Activated CD4-positive, alpha-beta T cell treated with anti-CD3 and anti-CD28 coated beads for 36 hours (primary cell): ENCODE measurements around the gene NPIPB6. TPM values are rescaled to one million over a fixed set of nuclear protein-coding genes. Genes with fewer than 3 reads are reported as not detected.

Experiments used
- ATAC-seq: fragments of 200-7000 bp; cut with Tn5 transposase; one replicate; pipeline ENCODE4 v1.10.0; 2021; ENCODE audit warnings: mild to moderate bottlenecking, moderate library complexity
- CTCF ChIA-PET: fragments of 350-600 bp; sonication (Branson Sonifier 250); formaldehyde crosslinking; loops from one replicate; lab custom pipeline; 2021; ENCODE audit warnings: antibody characterized with exemption; lab: Charles Lee
- POLR2A ChIA-PET: fragments of 350-600 bp; sonication (Branson Sonifier 250); formaldehyde crosslinking; loops from one replicate; lab custom pipeline; 2021; ENCODE audit warnings: antibody characterized with exemption, inconsistent platforms; lab: Charles Lee
- DNase-seq: peaks from one replicate; pipeline ENCODE4 v3.0.0-alpha.2; 2020
- H3K27ac Mint-ChIP-seq: one replicate; pipeline ENCODE4 v1.8.0; 2021; ENCODE audit warnings: mixed read lengths
- H3K27me3 Mint-ChIP-seq: one replicate; pipeline ENCODE4 v1.8.0; 2021; ENCODE audit warnings: mixed read lengths
- H3K36me3 Mint-ChIP-seq: one replicate; pipeline ENCODE4 v1.8.0; 2021; ENCODE audit warnings: low read depth, mixed read lengths
- H3K4me1 Mint-ChIP-seq: one replicate; pipeline ENCODE4 v1.8.0; 2021; ENCODE audit warnings: mixed read lengths
- H3K4me3 Mint-ChIP-seq: one replicate; pipeline ENCODE4 v1.8.0; 2021; ENCODE audit warnings: mild to moderate bottlenecking, moderate library complexity, mixed read lengths
- H3K9me3 Mint-ChIP-seq: one replicate; pipeline ENCODE4 v1.8.0; 2021; ENCODE audit warnings: low read depth, mixed read lengths
- intact Hi-C, 2 experiments: fragments of 100-400 bp; cut with DNase I in 1 of 2; cut with micrococcal nuclease in 1 of 2; formaldehyde crosslinking; loops; one replicate each; pipeline versions ENCODE4 v1.14.2 to v1.15.1; 2022 to 2024; cut with DNase I, micrococcal nuclease
- microRNA-seq: library from miRNA; unstranded; fragments of <30 nt; microRNA quantifications from one replicate; pipeline ENCODE4 v1.2.0, GENCODE V29; 2021; ENCODE audit warnings: borderline replicate concordance
- total RNA-seq, 2 experiments: library from RNA; stranded (reverse); gene quantifications; one replicate each; pipeline ENCODE4 v1.2.3, GENCODE V29; 2021

Gene NPIPB6
- total RNA-seq, 2 experiments from 2014 or later: 1.7 to 1.8 TPM

DNA sequence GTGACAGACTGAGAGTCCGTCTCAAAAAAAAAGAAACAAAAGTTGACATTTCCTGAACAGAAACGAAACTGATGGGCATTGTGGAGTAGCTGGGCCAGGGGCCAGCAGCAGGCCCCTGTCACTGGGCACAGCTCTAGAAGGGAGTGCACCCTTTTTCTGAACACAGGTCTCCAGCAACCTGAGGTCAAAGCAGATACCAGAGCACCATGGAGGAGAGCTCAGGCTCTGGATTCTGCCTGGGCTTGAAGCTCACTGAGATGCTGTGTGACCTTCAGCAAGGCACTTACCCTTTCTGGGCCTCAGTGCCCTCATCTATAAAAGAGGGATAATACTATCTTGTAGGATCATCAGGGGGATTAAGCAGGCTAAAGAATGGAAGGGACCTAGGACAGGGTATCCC lies 66.0 kb downstream of the NPIPB6 start:
- no peak overlapping the region for H3K4me3 Mint-ChIP-seq
- POLR2A ChIA-PET: interaction anchor here (0.6 kb wide), 1 partner anchor 527 kb away, joined by 3 read pairs; no protein-coding TSS in a partner anchor
- H3K4me1 Mint-ChIP-seq: peaks cover 48% of the 10 kb centered on the region
- no peak for ATAC-seq
- no peaks in the 10 kb centered on the region for H3K27me3 Mint-ChIP-seq
- H3K27ac Mint-ChIP-seq: peak overlapping the region; percentile 29
- intact Hi-C loops: no loop called here
- DNase-seq: no peak
- peaks cover 6% of the 10 kb centered on the region for H3K36me3 Mint-ChIP-seq
- CTCF ChIA-PET: interaction anchor here (0.7 to 1.7 kb wide), 5 partner anchors 16 to 30 kb away, joined by 3 to 8 read pairs (median 5); no protein-coding TSS in a partner anchor
- H3K9me3 Mint-ChIP-seq: no peaks in the 10 kb centered on the region

- Mint-ChIP-seq H3K4me1 (peaks cover 62% of the 10 kb centered on the region), H3K9me3 (no peaks in the 10 kb centered on the region), H3K36me3 (peaks cover 6% of the 10 kb centered on the region), H3K27me3 (no peaks in the 10 kb centered on the region), H3K4me3 (no peak overlapping the region), H3K27ac (no peak overlapping the region)
- ChIA-PET POLR2A (no interaction called here), CTCF (interaction anchor here (0.8 to 1.0 kb wide), 3 partner anchors 17 to 26 kb away, joined by 3 to 5 read pairs (median 3); no protein-coding TSS in a partner anchor)
- intact Hi-C loops: loop anchor here in 1 of 2 experiments (2.0 kb wide), 1 partner anchor 14 kb away; no protein-coding TSS in a partner anchor
- ATAC-seq: no peak
- DNase-seq: no peak
These were observed 68.0 kb downstream of the NPIPB6 start for GRCh38 chr16:28295276-28295675.

DNA sequence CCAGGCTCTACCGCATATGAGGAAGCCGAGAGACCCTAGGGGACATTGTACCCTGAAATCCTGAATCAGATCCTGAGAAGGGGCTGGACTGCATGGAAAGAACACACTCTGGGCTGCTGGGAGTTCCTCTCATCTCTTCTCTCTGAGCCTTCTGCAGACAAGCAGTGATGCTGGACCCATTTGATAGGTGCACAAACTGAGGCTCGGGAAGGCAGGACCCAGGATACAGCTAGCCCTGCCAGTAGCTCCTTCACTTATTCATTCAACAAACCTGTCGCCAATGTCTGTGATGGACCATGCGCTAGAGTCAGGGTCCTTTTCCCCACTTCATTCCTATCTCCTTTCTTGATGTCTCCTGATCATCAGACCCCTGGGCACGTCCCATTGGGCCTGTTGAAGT lies 69.1 kb downstream of the NPIPB6 start:
- Mint-ChIP-seq H3K36me3 (no peaks in the 10 kb centered on the region), H3K9me3 (no peaks in the 10 kb centered on the region), H3K27ac (peak overlapping the region; percentile 14), H3K27me3 (no peaks in the 10 kb centered on the region), H3K4me3 (peak overlapping the region; percentile 68), H3K4me1 (peaks cover 62% of the 10 kb centered on the region)
- ATAC-seq (no peak), DNase-seq (no peak)
- intact Hi-C loops: loop anchor here (2.0 to 5.0 kb wide), 5 partner anchors 15 to 1513 kb away; partner anchors contain the start of gene MAZ (in 1 of the 2)
- ChIA-PET CTCF (interaction anchor here (0.6 to 0.7 kb wide), 3 partner anchors 15 to 200 kb away, joined by 3 read pairs; partner anchors contain the start of gene APOBR), POLR2A (interaction anchor here (1.4 kb wide), 1 partner anchor 14 kb away, joined by 4 read pairs; no protein-coding TSS in a partner anchor)

DNA sequence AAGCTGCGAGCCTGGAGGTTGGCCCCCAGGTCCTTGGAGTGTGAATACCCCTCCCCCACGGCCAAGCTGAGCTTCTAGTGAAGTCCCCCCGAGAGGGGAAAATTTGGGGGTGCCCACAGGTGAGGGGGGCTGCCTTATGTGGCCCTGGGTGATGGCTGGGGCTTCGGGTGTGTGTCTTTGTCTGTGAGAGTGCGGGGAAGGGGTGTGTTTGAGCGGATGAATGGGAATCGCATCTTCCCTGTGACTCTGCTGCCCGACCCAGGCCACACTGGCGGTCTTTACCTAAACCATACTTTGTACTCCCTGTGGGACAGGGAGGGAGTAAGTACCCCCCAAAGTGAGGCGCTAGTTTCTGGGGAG lies 69.7 kb downstream of the NPIPB6 start:
- Mint-ChIP-seq H3K4me1 (peaks cover 66% of the 10 kb centered on the region), H3K4me3 (peak overlapping the region; percentile 68), H3K27ac (peak overlapping the region; percentile 14), H3K36me3 (no peaks in the 10 kb centered on the region), H3K9me3 (no peaks in the 10 kb centered on the region), H3K27me3 (no peaks in the 10 kb centered on the region)
- POLR2A ChIA-PET: interaction anchor here (1.4 kb wide), 1 partner anchor 15 kb away, joined by 4 read pairs; no protein-coding TSS in a partner anchor
- CTCF ChIA-PET: interaction anchor here (0.6 to 1.1 kb wide), 4 partner anchors 15 to 201 kb away, joined by 3 to 5 read pairs (median 3); partner anchors contain the start of gene APOBR
- DNase-seq (no peak), ATAC-seq (no peak)
- intact Hi-C loops: loop anchor here (5.0 kb wide), 4 partner anchors 41 to 1514 kb away; partner anchors contain the start of gene MAZ (in 1 of the 2)

DNA sequence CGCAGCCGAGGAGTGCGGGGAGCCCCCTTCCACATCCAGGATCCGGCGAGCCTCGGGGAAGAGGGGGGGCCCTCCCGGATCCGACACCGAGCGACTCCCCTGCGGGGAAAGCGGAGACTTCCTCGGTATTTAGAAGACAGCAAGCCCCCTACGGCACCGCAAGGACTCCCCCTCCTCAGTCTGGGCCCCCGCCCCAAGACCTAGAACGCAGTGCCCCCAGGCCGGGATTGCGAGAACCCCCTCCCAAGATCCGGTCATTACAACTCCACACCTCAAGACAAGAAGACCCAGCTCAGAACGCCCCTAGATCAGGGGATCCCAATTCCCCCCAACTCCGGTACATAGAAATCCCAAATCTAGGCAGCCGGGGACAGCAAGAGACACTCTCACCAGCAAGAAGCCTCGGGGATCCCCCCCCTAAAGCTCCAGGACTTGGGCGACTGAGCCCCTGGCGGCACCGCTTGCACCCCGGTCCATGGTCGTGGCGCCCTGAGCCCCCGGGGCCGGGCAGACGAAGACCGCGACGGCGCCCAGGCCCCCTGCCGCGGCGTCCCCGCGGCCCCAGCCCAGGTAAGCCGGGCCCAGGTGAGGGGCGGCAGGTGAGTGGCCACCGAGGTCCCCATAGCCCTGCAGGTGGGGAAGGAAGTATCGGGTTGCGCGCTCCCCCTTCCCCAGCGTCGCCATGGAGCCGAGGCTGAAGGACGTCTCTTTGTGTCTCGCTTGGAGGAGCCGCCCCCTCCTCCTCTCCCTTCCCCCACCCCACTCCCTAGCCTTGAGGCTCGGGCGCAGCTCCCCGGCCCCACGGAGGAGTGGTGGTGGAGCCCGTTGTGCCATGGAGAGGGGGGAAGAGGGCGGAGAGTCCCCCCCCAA lies 70.3 kb downstream of the NPIPB6 start:
- Mint-ChIP-seq H3K4me1 (peaks cover 60% of the 10 kb centered on the region), H3K27ac (peak overlapping the region; percentile 59), H3K36me3 (no peaks in the 10 kb centered on the region), H3K9me3 (no peaks in the 10 kb centered on the region), H3K27me3 (no peaks in the 10 kb centered on the region), H3K4me3 (peak overlapping the region; percentile 78)
- CTCF ChIA-PET: interaction anchor here (0.7 to 1.1 kb wide), 3 partner anchors 16 to 24 kb away, joined by 3 to 5 read pairs (median 3); no protein-coding TSS in a partner anchor
- POLR2A ChIA-PET: interaction anchor here (1.4 kb wide), 1 partner anchor 15 kb away, joined by 4 read pairs; no protein-coding TSS in a partner anchor
- DNase-seq (peak; percentile 51), ATAC-seq (peak; percentile 5)
- intact Hi-C loops: loop anchor here (1.0 to 5.0 kb wide), 11 partner anchors 16 to 1514 kb away; partner anchors contain the start of genes CLN3 (in 1 of the 2) and MAZ (in 1 of the 2)

Small RNA genes within 50 kb of the gene (microRNA-seq; reads per million reads assigned to microRNA genes)
- gene MIR6862-1: not detected

Other genes starting within 250 kb of the NPIPB6 start
- 100 to 1,000 TPM; 241 to 368 TPM for gene XPO6, start 151.5 kb downstream of the NPIPB6 start, total RNA-seq
- 1 to 10 TPM; 6.5 to 6.6 TPM for gene SBK1, start 71.0 kb downstream of the NPIPB6 start, total RNA-seq
- gene EIF3CL, start 40.3 kb upstream of the NPIPB6 start, total RNA-seq: 100 to 1,000 TPM; 121 to 294 TPM
- gene NPIPB7, start 108.8 kb upstream of the NPIPB6 start, total RNA-seq: under 1 TPM in 1 of 2 experiments, not detected in 1; 0.42 TPM
- gene CLN3, start 128.6 kb upstream of the NPIPB6 start, total RNA-seq: 10 to 100 TPM; 19.0 to 24.6 TPM
- gene APOBR, start 131.1 kb upstream of the NPIPB6 start, total RNA-seq: 1 to 10 TPM; 1.8 to 2.4 TPM
- not detected for gene IL27, start 143.3 kb upstream of the NPIPB6 start, total RNA-seq
- not detected for gene NUPR1, start 175.5 kb upstream of the NPIPB6 start, total RNA-seq
- 10 to 100 TPM; 23.6 to 35.5 TPM for gene SGF29, start 190.4 kb upstream of the NPIPB6 start, total RNA-seq
- gene SULT1A2, start 233.5 kb upstream of the NPIPB6 start, total RNA-seq: under 1 TPM; 0.26 to 0.30 TPM
- gene SULT1A1, start 246.5 kb upstream of the NPIPB6 start, total RNA-seq: 10 to 100 TPM; 12.1 to 13.9 TPM